GM21786 (cell line): ENCODE measurements around the gene GSX1.
"Not testable (repeated sequence)": the region's sequence is repeated elsewhere in the genome, so short reads cannot be mapped to it uniquely, and the experiment has no call there.

Experiments
- ATAC-seq: cut with Tn5 transposase; IDR thresholded peaks from one replicate; pipeline ENCODE4 v1.9.1; 2021; ENCODE audit not compliant: unreplicated experiment

The GSX1 gene

DNA sequence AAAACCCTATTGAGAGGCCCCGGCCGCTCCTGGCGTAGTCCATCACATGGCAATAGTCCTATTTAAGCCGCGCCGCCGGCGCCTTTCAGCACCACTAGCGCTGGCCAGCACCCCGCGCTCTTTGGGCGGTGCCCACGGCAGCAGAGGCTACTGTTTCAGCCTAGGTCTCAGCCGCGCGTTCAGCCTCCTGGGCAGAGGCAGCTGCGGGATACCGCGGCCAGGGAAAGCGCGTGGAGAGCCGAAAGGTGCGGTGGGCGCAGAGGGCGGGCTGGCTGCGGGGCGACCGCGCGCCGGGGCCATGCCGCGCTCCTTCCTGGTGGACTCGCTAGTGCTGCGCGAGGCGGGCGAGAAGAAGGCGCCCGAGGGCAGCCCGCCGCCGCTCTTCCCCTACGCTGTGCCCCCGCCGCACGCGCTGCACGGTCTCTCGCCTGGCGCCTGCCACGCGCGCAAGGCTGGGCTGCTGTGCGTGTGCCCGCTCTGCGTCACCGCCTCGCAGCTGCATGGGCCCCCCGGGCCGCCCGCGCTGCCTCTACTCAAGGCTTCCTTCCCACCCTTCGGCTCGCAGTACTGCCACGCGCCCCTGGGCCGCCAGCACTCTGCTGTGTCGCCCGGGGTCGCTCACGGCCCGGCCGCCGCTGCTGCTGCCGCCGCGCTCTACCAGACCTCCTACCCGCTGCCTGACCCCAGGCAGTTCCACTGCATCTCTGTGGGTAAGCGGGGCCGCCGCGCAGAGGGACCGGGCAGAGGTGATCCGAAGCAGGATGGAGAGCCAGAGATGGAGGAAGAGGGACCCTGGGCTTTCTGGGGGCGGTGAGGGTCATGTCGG is at the start of gene GSX1:
GSX1 (plus strand) TSS at position 91 of the 826 bp plus-strand sequence; CDS start at position 299, 208 bp downstream.
- ATAC-seq: no peak

DNA sequence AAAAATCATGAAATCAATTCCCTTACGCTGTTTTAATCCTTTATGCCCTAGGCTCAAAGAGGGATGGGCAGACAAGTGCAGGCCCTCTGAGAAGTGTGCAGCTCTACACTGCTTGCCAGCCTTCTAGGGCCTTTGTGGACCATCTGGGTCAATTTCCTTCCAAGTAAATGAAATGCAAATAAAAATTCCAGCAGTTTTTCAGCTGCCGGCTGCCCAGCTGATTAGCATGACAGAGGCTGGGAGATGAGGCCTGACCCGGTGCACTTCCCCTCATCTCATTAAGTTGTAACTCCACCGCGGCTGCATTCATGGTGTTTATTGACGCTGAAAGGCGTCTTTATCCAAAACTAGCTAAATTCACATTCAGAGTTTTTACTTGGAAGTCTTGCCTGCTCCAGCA is 47.5 kb upstream of the GSX1 start:
- no peak for ATAC-seq

DNA sequence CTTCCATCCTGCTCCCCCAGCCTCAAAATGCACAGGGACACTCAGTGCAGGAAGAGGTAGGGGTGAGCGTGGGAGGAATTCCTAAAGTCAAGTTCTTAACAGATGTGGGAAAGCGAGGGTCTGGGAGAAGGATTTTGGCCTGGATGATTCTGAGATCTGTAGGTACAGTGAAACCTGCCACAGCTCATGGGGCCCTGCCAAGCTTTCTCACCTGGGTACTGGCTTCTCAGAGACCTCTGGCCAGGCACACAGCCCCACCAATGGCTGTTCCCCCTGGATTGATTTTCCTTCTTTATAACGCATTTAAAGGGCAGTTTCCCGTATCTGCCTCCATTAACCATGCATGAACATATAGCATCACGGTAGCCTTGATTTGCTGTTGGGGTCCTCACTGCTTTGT is 47.0 kb upstream of the GSX1 start:
- no peak for ATAC-seq

DNA sequence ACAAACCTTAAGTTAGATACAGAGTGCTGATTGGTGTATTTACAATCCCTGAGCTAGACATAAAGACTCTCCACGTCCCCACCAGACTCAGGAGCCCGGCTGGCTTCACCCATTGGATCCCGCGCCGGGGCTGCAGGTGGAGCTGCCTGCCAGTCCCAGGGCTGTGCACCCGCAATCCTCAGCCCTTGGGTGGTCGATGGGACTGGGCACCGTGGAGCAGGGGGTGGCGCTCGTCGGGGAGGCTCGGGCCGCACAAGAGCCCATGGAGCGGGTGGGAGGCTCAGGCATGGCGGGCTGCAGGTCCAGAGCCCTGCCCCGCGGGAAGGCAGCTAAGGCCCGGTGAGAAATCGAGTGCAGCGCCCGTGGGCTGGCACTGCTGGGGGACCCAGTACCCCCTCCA is 44.1 kb upstream of the GSX1 start:
- ATAC-seq: not testable (repeated sequence)

DNA sequence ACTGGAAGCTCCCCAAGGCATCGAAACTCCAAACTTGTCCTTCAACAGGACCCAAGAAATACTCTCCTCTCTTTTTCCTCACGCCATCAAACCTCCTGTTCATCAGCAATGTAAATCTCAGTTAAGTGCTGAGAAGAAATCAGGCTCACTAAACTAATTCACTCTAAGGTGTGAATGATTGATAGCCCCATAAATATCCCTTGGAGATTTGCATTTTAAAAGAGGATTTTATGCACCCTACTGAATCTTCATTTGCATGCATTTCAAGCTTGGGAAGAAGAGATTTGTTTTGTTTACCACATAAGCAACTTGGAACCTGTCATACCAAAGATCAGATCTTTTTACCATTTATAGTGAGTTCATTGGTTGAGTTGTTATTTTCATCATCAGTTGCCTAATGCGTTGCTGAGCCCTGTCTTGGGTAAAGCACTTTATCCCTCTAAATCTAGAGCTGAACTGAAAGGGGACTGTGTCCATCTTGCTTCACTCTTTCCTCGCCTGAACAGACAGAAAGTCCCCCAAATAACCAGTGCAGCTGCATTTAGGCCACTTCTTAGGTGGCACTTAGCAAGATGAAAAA is 40.2 kb upstream of the GSX1 start:
- no peak for ATAC-seq

DNA sequence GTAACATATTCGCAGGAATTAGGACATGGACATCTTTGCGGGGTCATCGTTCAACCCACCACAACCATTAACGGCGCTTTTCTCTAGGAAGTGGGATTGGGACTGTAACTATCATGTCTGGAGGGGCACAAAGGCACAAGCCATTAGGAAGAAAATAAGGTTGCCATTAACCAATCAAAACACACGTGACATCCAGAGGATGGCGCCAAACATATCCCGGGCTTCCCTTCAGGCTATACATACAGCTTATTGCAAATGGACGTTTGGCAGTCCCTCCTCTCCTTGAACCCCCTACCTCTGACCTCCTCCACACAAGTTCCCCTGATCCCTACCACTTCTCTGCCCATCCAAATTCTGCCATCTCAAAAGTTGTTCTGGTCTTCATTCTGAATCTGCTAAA is 26.6 kb upstream of the GSX1 start:
- ATAC-seq: no peak

DNA sequence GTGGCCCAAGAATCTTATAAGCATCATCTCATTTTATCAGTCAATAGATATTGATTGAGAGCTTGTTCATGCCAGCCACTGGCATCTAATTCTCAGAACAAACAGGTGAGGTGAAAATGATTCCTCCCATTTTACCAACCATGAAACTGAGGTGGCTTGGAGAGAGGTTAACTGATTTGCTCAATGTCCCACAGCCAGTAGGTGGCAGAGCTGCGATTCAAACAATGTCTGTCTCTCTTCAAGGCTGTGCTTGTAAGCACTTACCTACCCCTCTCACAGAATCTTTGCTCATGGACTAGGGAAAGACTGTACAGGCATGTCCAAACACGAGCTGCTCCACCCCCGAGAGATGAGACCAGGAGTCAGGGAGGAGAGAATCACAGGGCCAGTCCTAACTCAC is 21.5 kb upstream of the GSX1 start:
- ATAC-seq: no peak

DNA sequence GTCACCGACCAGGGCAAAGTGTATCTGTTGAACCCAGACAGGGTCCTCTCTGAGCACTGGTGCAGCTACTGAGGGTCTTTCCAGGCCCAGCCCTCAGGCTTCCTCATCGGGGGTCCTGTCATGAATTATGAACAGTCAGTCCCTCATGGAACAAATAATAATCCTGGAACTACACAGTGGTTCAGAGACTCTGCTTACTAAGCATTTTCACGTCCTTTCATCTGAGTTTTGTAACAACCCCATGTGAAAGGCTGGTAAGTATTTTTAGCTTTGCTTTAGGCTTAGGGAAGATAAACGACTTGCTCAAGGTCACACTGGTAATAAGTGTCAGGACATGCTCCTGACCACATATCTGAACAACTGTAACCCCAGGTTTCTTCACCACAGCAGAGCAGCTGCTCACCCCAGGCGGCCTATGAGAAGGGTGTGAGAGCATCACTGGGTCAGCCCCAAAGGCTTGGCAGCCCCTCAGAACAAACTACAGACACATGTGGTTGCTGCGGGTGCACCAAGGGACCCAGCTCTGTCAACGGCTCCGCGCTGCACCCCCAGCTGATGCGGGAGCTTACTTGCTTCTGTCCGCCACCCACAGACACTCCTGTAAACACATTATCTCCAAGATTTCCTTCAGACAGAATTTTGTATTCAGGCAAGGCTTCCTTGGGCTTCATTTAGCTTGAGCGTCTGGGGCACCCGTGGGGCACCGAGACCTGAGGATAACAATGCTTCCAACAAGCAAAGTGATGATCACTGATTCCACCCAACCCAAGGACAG is 19.4 kb upstream of the GSX1 start:
- ATAC-seq: no peak

DNA sequence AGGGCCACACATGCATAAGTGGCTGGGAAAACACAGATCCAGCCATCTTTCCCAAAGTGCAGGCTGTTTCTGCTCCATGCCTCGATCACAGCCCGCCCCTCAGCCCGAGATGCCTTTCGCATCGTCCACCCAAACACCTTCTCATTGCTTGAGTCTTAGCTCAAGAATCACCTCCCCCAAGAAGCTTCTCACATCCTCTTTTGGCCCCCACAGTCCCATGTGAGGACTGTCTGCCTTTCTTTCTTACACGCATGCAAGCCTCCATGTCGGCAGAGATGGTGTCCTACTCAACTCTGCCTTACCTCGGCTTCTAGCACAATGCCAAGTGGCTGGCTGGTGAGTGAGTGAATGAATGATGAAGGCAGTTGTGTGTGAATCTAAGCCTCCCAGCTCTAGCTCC is 18.1 kb upstream of the GSX1 start:
- no peak for ATAC-seq

DNA sequence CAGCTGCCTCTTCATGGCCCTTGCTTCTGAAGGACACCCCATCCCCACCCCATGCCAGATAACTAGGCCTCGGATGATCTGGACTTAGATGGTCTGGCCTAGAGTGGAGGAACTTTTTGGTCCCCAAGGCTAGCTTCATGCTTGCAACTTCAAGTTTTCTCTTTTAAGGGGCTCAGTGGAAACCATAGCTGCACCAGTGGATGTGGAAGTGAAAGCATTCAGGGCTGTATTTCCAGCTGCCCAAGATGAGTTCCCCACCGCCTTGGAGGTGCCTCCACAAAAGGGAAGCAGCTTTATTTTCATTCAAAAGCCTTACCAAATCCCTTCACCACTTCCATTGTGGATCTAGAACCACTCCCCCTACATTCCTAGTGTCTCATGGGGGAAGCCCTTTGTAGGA is 17.6 kb upstream of the GSX1 start:
- no peak for ATAC-seq

DNA sequence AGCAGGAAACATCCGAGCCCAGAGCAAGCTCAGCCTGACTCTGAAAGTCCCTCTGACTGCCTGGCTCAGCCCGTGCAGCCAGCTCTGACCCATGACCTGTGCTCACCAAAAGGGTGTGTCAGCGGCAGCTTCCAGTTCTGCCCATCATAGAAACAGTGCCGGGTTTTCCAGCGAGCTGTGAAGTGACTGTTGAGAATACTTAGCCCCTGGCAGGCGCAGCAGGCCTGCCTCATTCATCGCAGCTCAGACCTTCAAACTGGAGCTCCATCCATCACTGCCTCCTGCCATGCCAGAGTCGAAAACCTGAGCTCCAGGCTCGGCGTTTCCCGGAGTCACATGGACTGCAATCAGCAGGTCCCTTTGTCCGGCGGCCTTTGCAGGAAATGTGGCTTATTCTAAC is 16.3 kb upstream of the GSX1 start:
- no peak for ATAC-seq

DNA sequence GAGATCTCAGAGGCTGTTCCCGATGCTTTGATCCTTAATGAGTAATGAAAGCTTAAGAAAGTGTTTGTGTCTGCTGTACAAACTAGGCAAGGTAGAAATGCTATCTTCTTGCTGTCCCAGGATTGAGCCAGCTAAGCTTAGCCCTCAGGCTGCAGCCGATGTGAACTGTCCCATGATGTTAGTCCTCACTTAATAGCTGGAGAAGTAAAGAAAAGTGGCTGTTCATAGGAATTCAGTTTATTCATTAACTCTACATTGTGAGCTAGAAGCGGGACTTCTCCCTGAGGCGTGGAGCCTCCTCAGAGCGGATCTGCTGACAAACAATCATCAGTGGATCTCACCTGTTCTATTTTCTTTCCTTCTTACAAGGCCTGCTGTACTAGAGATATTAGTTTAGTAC is 10.1 kb upstream of the GSX1 start:
- no peak for ATAC-seq

DNA sequence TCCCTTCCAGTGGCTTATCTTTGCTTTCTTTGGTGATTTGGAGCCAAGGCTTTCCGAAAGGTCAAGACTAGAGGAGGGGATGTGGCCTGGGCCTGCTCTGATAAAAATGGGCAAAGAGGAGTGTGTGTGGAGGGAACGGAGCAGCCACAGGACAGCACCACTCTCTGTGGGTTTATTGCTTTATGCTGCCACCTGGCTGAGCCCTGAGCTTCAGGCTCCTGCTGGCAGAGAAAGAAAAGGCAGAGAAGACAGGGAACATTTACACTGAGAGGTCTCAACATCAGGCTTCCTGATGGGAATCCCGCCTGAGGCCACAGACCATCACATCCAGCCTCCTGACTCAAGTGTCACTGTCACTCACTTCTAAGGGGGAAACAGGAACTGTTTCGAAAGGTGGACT is 9.2 kb upstream of the GSX1 start:
- no peak for ATAC-seq

DNA sequence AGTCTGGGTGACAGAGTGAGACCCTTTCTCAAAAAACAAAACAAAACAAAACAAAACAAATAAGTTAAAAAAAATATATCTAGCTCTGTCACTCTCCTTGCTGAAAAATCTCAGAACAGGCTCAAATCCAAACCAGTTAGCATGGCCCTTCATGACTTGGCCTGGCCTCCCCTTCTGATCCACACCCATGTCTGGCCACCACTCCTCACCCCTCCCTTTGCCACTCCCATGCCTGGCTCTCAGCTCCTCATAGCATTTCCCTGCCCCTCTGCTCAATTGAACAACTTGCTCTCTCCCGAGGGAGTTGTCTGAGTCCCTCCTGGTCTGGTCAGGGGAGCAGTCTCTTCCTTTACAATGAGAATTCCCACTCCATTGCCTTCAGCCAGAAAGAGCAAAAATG is 4.0 kb upstream of the GSX1 start:
- ATAC-seq: no peak

DNA sequence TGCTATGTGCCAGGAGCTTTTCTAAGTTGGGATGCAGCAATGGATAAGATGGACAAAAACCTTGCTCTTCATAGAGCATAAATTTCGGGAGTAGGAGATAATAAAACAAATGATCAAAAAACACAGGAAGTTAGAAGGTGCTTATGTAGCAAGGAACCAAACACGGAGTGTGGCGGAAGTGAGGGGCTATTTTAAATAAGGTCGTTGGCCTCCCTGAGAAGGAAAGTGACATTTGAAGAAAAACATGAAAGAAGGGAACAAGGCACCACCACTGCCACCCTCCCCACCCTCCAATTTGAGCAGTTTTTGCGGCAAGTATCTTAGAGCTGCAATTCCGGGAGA is 3.2 kb upstream of the GSX1 start:
- ATAC-seq: no peak

DNA sequence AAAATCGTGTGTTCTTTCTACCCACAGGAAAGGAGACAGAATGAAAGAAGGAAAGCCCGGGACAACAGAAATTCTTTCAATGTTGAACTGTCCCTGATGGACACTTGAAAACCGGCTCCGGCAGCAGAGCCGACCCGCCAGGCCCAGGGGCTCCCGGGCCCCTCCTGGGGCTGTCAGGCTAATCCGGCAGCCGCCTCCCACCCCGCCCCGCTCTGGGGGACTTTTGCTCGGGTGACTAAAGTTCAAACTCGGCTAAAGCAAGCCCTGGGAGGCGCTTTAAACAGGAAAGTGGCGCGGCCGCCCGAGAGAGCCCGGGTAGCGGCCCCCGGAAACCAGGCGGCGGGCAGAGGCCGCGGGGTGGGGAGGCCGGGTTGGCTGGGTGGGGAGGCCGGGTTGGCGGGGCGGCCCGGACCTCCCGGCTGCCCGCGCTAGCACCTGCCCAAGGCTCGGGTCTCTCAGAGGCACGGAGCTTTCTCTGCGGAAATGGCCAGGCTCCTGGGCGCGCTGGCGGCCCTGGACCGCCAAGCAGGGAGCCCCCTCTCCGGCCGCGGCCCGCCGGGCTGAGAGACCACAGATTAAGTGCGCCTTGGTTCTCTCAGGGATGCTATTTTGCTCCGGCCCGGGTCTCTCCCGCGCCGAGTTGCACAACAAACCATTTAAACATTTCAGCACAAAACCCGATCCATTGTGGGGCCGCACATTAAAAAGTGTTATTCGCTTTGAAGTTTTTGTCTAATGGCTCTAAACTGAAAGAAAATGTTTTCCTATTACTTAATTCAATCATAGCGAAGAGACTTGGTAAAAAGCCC is 2.6 kb upstream of the GSX1 start:
- ATAC-seq: no peak

DNA sequence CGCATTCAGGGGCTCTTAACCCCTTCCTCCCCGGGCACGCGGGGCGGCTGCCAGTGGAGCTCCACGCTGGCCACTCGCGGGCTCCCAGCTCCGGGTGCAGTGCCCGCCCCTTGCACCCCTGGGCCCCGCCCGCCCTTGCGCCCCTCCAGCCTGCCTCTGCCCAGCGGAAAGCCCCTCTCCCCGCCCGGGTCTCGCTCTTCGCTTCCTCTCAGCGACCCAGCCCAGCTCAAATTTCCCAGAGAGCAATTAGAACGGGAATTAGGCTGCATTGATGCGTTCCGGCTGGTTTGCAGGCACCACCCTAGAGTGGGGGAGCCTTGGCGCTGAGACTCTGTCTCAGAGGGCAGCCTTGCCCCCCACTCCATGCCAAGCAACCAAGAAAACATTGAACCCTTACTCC is 1.8 kb upstream of the GSX1 start:
- no peak for ATAC-seq

DNA sequence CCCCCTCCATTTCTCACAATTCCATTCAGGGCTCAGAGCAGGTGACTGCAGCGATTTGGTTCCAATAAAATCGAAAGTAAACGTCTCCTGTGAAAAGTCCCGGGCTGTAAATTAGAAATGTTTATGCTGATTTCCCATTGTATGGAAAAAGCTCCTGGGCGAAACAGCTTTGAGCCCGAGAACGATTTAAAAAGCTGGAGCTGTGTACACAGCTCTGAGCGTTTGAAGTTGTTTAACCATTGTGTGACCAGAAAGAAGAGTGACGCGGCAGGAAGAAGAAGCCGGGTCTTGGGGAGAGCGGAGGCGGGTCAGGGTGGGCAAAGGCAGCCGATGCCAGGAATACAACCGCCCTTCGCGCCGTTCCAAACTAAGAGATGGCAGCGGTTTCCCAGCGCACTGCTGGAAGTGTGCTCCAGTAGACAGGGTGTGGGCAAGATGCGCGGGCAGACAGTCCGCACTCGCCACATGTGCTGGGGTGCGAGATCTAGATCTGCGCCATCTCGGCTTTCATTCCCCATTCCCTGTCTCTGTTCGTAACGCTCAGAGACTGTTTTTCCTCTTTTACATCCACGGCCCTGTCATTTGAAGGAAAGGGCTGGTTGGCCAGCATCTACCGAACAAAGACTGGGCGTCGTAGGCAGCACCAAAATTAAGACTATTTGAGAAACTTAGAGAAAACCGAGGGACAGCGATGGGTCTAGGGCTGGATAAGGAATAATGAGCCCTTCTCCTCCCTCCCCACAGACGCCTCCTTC is 960 bp upstream of the GSX1 start:
- no peak for ATAC-seq

DNA sequence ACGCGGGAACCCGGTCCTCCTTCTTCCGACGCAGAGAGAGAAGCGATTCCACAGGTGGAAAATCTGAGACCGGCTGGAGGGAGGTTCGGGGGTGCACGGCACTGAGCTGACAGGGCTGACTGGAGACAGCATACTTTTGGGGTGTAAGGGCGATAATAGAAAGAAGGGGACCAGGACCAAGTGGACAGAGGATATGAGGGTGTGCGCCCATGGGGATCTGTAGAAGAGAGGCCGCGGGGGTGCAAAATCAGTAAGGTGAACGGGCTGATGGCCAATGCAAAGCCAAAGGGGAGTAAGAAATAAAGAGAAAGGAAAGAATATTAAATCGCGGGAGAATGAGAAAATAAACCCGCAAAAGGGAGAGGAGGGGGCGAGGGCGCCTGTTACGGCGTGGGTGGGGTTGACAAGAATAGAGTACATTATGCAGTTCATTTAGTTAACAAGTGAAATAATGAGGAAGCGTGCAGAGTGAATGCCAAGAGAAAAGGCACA is 336 bp upstream of the GSX1 start:
- ATAC-seq: no peak

DNA sequence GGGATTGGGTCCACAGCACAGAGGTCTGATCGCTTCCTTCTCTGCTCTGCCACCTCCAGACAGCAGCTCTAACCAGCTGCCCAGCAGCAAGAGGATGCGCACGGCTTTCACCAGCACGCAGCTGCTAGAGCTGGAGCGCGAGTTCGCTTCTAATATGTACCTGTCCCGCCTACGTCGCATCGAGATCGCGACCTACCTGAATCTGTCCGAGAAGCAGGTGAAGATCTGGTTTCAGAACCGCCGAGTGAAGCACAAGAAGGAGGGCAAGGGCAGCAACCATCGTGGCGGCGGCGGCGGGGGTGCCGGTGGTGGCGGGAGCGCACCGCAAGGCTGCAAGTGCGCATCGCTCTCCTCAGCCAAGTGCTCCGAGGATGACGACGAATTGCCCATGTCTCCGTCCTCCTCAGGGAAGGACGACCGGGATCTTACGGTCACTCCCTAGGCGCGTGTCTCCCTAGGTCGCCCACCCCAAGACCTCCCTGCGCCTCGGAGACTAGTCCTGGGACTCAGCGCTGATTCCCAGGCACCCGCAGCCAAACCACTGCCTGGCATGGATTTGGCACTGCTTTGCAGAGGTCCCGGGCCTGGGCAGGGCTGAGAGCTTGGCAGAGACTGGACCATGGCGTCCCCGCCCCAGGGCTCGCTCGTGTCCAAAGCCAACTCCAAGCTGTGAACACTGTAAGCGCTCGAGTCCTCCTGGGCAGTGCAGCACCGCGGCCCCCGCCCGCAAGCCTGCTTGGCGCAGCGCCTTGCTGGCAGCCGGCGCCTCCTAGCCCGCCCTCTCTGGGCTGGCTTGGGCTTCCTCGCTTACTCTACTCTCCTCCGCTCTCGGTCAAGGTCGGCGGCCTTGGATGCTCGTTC is 1.5 kb downstream of the GSX1 start:
- ATAC-seq: no peak
